Left forelimb (tissue), 1 donor: ENCODE measurements around the gene GALNT13.

ENCODE experiments used
- DNase-seq: peaks from one replicate; pipeline ENCODE4 v3.0.0-alpha.2; 2018; ENCODE audit warnings: low spot score

Gene GALNT13

GRCh38 chr2:153871231-153872221, at the start of gene GALNT13:
Gene GALNT13, plus strand, starts transcription at chr2:153871922.
- DNase-seq = peak; percentile 70

DNA sequence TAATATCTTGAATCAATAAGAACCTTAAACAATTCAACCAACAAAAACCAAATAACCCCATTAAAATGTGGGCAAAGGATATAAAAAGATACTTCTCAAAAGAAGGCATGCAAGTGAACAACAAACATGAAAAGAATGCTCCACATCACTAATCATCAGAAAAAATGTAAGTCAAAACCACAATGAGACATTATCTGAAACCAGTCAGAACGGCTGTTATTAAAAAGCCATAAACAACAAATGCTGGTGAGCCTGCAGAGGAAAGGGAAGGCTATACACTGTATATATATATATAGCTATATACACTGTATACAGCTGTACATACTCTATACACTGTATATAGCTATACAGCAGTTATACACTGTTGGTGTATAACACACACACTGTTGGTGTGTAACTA, 47.8 kb upstream of the GALNT13 start:
- no peak for DNase-seq

DNA sequence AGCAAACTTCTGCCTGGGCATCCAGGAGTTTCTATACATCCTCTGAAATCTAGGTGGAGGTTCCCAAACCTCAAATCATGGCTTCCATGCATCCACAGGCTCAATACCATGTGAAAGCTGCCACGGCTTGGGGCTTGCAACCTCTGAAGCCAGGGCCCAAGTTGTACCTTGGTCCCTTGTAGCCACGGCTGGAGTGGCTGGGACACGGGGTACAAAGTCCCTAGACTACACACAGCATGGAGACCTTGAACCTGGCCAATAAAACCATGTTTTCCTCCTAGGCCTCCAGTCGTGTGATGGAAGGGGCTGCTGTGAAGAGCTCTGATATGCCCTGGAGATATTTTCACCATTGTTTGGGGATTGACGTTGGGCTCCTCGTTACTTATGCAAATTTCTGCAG, 43.4 kb upstream of the GALNT13 start:
- DNase-seq = no peak

- no peak for DNase-seq
These were observed 37.1 kb upstream of the GALNT13 start for GRCh38 chr2:153834662-153835061.

DNA sequence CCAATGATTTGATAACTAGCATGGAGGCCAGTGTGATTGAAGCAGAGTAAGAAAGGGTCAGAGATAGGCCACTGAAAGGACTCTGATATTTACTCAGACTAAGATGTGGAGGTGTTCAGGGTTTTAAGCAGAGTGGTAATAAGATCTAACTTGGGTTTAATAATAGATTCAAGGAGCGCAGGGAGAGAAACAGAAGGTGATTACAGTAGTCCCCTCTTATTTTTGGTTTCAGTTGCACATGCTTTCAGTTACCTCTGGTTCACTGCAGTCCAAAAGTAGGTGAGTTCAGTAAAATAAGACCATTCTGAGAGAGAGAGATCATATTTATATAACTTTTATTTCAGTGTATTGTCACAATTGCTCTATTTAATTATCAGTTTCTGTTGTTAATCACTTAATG, 13.5 kb upstream of the GALNT13 start:
- no peak for DNase-seq

GRCh38 chr2:153864022-153864421, 7.7 kb upstream of the GALNT13 start:
- no peak for DNase-seq

- no peak for DNase-seq
These were observed 5.1 kb upstream of the GALNT13 start for GRCh38 chr2:153866595-153866994.

- DNase-seq = no peak
These were observed 1.4 kb upstream of the GALNT13 start for GRCh38 chr2:153870308-153870707.

GRCh38 chr2:153872311-153873051, 759 bp downstream of the GALNT13 start:
- DNase-seq = no peak

DNA sequence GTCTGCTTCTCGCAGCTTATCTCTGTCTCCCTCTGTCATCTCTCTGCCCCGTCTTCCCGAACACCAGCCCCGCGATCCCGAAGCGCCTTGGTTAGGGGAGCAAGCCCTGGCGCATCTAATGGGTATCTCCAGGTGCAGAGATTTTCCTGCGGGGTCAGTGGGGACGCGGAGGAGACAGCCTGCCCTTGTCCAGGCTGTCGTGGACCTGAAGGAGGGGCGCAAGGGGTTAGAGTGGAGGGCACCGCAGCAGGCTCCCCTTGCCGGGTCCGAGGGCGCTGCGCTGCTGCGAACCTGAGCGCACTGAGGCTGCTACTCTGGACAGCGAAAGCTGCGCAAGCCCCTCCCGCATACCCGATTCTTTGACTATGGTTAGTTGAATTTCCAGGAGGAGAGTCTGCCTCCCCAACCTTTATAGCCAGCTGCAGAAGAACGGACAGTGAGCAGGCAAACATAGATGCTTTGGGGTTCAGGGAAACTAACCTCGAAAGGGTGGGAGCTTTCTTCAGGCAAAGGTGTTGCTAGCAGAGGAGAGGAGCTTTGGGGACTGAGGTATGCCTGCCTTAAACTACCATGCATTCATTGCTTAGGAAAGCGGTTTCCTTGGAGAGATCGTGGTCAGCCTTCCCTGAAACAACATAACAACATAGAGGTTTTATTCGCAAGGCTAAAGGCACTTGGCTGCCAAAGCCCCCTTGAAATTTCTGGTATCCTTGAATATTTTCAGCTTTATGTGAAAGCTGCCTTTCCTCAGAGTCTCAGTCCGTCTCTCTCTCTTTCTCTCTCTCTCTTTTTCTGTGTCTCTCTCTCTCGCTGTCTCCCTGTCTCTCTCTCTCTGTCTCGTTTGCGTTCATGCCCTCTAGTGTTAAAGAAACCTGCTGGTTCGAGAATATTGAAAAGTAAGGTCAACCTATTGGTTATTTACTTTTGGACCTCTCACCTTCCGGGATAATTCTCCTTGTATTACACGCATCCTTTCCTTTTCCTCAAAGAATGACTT, 1.6 kb downstream of the GALNT13 start:
- DNase-seq = no peak

DNA sequence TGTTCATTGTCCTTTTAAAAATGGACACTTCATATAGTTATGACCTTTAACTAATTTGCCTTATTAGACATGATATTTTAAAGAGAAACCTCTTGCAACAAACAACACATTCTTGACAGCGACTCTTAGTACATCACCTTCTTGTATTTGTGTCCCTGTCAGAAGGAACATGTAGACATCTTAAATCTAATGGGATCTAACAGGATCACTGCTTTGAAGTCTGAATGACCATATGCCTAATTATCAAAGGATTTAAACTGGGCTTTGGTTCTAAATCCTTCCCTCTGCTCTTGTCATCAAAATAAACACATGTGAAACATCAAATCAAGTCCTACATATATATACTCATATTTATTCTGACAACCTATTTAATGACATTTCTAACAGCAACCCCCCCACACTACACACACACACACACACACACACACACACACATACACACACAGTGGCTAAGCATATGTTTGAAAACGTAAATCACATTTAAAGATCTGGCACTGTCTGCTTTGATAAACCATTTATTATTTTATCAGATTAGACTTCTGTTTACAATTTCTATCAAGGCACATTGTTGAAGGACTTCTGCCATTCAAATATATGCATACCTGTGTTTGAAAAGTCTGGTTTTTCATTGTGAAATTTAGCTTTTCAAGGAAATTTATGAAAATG, 4.2 kb downstream of the GALNT13 start:
- DNase-seq = no peak

DNA sequence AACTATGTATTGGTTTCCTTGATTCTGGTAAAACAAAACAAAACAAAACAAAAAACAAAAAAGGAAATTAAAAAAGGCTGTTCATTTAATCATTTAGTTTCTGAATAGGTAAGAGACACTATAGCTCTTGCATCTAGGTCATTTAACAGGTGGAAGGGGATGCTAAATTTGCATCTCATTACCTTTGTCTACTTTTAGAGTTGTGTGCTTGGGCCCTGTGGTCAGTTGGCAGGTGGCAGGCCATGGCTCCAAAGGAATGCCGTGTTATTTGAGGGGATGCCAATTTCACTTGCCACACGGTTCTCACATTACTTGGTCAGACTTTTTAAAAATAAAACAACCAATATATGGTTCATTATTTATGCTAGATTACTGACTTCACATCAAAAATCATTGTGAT, 9.2 kb downstream of the GALNT13 start:
- no peak for DNase-seq

DNA sequence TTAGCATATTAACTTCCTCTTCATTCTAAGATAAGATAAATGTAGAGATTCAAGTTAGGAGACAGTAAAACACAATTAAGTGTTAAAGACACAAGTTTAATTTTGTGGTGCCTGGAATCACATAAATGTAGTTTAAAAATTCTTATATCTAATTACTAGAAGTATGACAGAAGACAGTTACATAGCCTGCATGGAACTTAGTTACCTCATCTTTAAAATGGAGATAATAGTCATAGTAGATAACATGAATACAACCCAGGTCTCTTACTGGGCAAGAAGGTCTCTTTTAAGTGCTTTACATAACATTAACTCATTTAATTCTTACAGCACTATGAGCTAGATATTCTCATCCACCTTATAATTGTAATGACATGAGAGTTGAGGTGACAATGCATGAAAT, 15.1 kb downstream of the GALNT13 start:
- no peak for DNase-seq

GRCh38 chr2:153890576-153890975, 18.9 kb downstream of the GALNT13 start:
- no peak for DNase-seq

DNA sequence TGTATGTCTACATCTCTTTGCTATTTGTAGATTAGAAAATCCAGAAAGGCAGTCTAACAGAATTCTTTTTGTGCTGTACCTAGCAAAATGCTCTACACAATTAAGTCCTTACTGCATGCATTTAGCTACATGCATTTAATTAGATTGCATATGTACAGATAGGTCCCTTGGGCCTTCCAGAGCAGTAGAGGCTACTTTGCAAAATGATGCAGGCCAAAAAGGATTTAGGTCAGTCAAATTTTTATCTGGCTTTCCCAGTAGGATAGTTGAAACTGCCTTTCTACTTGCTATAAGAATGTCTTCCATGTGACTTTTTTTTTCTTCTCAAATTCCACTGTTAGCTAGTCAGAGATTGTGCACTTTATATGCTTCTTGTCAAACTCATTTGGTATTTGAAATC, 19.3 kb downstream of the GALNT13 start:
- DNase-seq = no peak

DNA sequence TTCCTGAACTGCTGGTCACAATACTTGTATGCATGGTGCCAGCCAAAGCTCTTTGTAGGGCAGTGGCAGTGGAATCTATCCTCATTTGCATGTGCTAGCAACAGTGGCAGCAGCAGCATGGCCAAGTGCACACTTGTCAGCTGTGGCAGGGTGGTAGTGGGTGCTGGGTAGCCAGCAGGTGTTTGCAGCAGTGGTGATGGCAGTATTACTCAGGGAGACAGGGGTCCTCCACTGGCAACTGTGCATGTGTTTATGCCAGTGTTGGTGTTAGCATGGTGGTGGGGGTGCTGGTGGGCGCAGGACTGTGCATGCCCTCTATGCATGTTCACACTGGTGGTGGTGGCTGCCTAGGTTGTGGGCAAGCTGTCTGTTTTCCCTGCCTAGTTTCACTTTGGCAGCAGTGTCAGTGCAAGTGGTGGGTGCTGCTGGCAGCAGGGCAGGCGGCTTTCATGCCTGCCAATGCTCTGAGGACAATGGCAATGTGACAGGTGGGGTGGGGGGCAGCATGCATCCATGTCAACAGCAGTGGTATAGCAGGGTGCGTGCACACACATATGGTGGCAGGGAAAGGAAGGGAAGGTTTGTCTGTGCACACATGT, 41.2 kb downstream of the GALNT13 start:
- DNase-seq = no peak

DNA sequence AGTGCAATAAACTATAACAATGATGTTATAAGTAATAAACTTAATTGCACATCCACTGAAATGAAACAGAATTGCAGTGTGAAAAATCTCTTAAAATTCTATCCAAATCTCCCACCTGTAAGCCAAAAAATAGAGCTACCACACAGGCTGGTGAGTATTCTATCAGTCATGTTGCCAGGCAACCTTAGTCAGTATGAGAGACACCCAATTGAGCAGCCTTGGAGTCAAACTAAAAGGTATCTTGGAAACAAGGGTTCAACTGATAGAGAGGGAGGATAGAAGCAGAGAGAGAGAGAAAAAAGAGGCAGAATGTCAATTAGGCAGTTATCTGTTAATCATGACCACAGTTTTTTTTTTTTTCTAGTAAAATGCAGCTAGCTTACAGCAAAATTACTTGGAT, 45.8 kb downstream of the GALNT13 start:
- no peak for DNase-seq

GRCh38 chr2:153935511-153935910, 63.8 kb downstream of the GALNT13 start:
- no peak for DNase-seq

- no peak for DNase-seq
These were observed 67.5 kb downstream of the GALNT13 start for GRCh38 chr2:153939124-153939796.

DNA sequence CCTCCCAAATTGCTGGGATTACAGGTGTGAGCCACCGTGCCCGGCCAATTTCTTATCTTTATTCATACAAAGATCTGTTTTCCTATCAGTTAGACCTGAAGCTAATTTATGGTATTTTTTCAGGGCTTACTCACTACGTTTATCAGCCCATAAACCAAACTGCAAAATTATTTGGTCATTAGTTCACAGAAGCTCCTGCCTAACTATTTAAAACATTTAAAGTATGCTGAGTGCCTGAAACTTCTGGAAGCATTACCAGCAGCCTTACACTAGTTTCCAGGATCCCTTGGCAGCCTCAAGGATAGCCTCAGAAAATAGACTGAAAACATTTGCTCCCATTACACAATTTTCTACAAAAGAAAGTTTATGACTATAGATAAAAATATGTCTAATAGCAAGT, 68.8 kb downstream of the GALNT13 start:
- no peak for DNase-seq
